ENCODE results near the gene PITPNC1. TPM values are rescaled to one million over a fixed set of nuclear protein-coding genes. Genes with fewer than 3 reads are reported as not detected.

Gene PITPNC1
- total RNA-seq, 1 donor from 2014 or later = 12.4 TPM

GRCh38 chr17:67658265-67658664, 281.2 kb downstream of the PITPNC1 start:
- Histone ChIP-seq H3K9ac (ENCODE audit: low read length) (no peak overlapping the region), H3K4me1 (ENCODE audit: insufficient read depth, low read length) (no peaks in the 10 kb centered on the region), H3K4me2 (ENCODE audit: low read length) (no peak overlapping the region), H3K27ac (ENCODE audit: low read depth, low read length) (no peak overlapping the region), H3K4me3 (ENCODE audit: insufficient read depth, low read depth, low read length) (no peak overlapping the region), H3K9me3 (ENCODE audit: insufficient read depth, low read depth, low read length) (peaks cover 4% of the 10 kb centered on the region), H3K27me3 (ENCODE audit: insufficient read depth, low read length) (no peaks in the 10 kb centered on the region), H3K36me3 (ENCODE audit: insufficient read depth, low read length) (no peaks in the 10 kb centered on the region), H4K20me1 (ENCODE audit: insufficient read depth, low read length) (no peaks in the 10 kb centered on the region), H2AFZ (ENCODE audit: low read depth, low read length) (no peak overlapping the region), H3K79me2 (ENCODE audit: insufficient read depth, low read length) (no peaks in the 10 kb centered on the region)
- TF ChIP-seq CTCF (IDR thresholded peaks at IDR 0.05; ENCODE audit: insufficient read depth, low read depth, low read length) = no peak
- no peak for TF ChIP-seq EZH2 (IDR thresholded peaks at IDR 0.05; ENCODE audit: insufficient read depth, low read length)
- no peak for DNase-seq (ENCODE audit: low read depth)
- no peaks in the 10 kb centered on the region for H3K4me1 Mint-ChIP-seq (ENCODE audit: low read depth, unreplicated experiment)
- H3K27ac Mint-ChIP-seq (ENCODE audit: unreplicated experiment) = no peak overlapping the region
- no peaks in the 10 kb centered on the region for H3K27me3 Mint-ChIP-seq (ENCODE audit: low read depth, unreplicated experiment)
- H3K9me3 Mint-ChIP-seq (ENCODE audit: unreplicated experiment) = peaks cover 6% of the 10 kb centered on the region
- peaks cover 10% of the 10 kb centered on the region for H3K36me3 Mint-ChIP-seq (ENCODE audit: low read depth, unreplicated experiment)
- FAIRE-seq = no peak
- no peak overlapping the region for H3K4me3 Mint-ChIP-seq (ENCODE audit: unreplicated experiment)

- H3K27me3 Mint-ChIP-seq (ENCODE audit: low read depth, unreplicated experiment) = no peaks in the 10 kb centered on the region
- H3K27ac ChIP-seq (ENCODE audit: low read depth, low read length) = no peak overlapping the region
- peaks cover 9% of the 10 kb centered on the region for H3K36me3 Mint-ChIP-seq (ENCODE audit: low read depth, unreplicated experiment)
- no peak for FAIRE-seq
- H3K36me3 ChIP-seq (ENCODE audit: insufficient read depth, low read length) = no peaks in the 10 kb centered on the region
- H3K4me1 Mint-ChIP-seq (ENCODE audit: low read depth, unreplicated experiment) = no peaks in the 10 kb centered on the region
- H3K4me1 ChIP-seq (ENCODE audit: insufficient read depth, low read length) = no peaks in the 10 kb centered on the region
- H3K9me3 ChIP-seq (ENCODE audit: insufficient read depth, low read depth, low read length) = peaks cover 4% of the 10 kb centered on the region
- no peak overlapping the region for H3K4me3 ChIP-seq (ENCODE audit: insufficient read depth, low read depth, low read length)
- H3K4me2 ChIP-seq (ENCODE audit: low read length) = no peak overlapping the region
- no peak overlapping the region for H3K9ac ChIP-seq (ENCODE audit: low read length)
- H3K79me2 ChIP-seq (ENCODE audit: insufficient read depth, low read length) = no peaks in the 10 kb centered on the region
- no peak overlapping the region for H3K27ac Mint-ChIP-seq (ENCODE audit: unreplicated experiment)
- H4K20me1 ChIP-seq (ENCODE audit: insufficient read depth, low read length) = no peaks in the 10 kb centered on the region
- no peaks in the 10 kb centered on the region for H3K27me3 ChIP-seq (ENCODE audit: insufficient read depth, low read length)
- peaks cover 6% of the 10 kb centered on the region for H3K9me3 Mint-ChIP-seq (ENCODE audit: unreplicated experiment)
- TF ChIP-seq CTCF (IDR thresholded peaks at IDR 0.05; ENCODE audit: insufficient read depth, low read depth, low read length) (no peak), EZH2 (IDR thresholded peaks at IDR 0.05; ENCODE audit: insufficient read depth, low read length) (no peak)
- H3K4me3 Mint-ChIP-seq (ENCODE audit: unreplicated experiment) = no peak overlapping the region
- no peak overlapping the region for H2AFZ ChIP-seq (ENCODE audit: low read depth, low read length)
- no peak for DNase-seq (ENCODE audit: low read depth)
Observed at GRCh38 chr17:67659028-67659427, 281.9 kb downstream of the PITPNC1 start.

- no peaks in the 10 kb centered on the region for H3K4me1 ChIP-seq (ENCODE audit: insufficient read depth, low read length)
- no peaks in the 10 kb centered on the region for H3K4me1 Mint-ChIP-seq (ENCODE audit: low read depth, unreplicated experiment)
- H2AFZ ChIP-seq (ENCODE audit: low read depth, low read length) = no peak overlapping the region
- no peaks in the 10 kb centered on the region for H3K36me3 ChIP-seq (ENCODE audit: insufficient read depth, low read length)
- no peaks in the 10 kb centered on the region for H3K27me3 ChIP-seq (ENCODE audit: insufficient read depth, low read length)
- H3K4me3 Mint-ChIP-seq (ENCODE audit: unreplicated experiment) = no peak overlapping the region
- peaks cover 7% of the 10 kb centered on the region for H3K36me3 Mint-ChIP-seq (ENCODE audit: low read depth, unreplicated experiment)
- no peaks in the 10 kb centered on the region for H3K27me3 Mint-ChIP-seq (ENCODE audit: low read depth, unreplicated experiment)
- TF ChIP-seq EZH2 (IDR thresholded peaks at IDR 0.05; ENCODE audit: insufficient read depth, low read length) (no peak), CTCF (IDR thresholded peaks at IDR 0.05; ENCODE audit: insufficient read depth, low read depth, low read length) (no peak)
- H3K9me3 ChIP-seq (ENCODE audit: insufficient read depth, low read depth, low read length) = peaks cover 4% of the 10 kb centered on the region
- H4K20me1 ChIP-seq (ENCODE audit: insufficient read depth, low read length) = no peaks in the 10 kb centered on the region
- no peak overlapping the region for H3K4me2 ChIP-seq (ENCODE audit: low read length)
- peaks cover 6% of the 10 kb centered on the region for H3K9me3 Mint-ChIP-seq (ENCODE audit: unreplicated experiment)
- no peaks in the 10 kb centered on the region for H3K79me2 ChIP-seq (ENCODE audit: insufficient read depth, low read length)
- no peak overlapping the region for H3K27ac ChIP-seq (ENCODE audit: low read depth, low read length)
- DNase-seq (ENCODE audit: low read depth) (no peak), FAIRE-seq (no peak)
- H3K27ac Mint-ChIP-seq (ENCODE audit: unreplicated experiment) = no peak overlapping the region
- no peak overlapping the region for H3K4me3 ChIP-seq (ENCODE audit: insufficient read depth, low read depth, low read length)
- no peak overlapping the region for H3K9ac ChIP-seq (ENCODE audit: low read length)
Observed at GRCh38 chr17:67662712-67663111, 285.6 kb downstream of the PITPNC1 start.
